Fibroblast of the conjunctiva (primary cell): ENCODE results near the gene KRT31.
A peak's percentile ranks its signal among the peaks of the same experiment; 100 is the strongest.
"Not testable (repeated sequence)": the region's sequence is repeated elsewhere in the genome, so short reads cannot be mapped to it uniquely, and the experiment has no call there.

Source experiments
- DNase-seq: peaks from one replicate; pipeline ENCODE4 v3.0.0-alpha.2; 2010; ENCODE audit warnings: low read depth

KRT31 gene

DNA sequence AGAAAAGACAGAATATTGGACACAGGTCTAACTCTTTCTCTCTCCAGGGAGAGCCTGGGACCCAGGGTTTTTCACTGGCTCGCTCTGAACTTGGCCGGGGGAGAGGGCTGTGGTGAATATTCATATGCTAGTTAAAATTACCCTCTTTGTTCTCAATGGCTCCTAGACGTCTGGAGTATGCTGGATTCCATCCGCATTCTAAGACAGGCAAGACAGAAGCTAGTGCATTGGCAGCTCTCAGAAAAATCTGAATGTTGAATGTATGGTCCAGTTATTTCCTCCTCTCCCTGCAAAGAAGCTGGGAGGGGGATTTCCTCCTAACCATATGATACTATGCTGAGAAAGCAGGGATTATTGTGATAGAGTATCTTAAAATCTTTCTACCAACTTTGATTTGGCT, 9.7 kb downstream of the KRT31 start:
- no peak for DNase-seq

DNA sequence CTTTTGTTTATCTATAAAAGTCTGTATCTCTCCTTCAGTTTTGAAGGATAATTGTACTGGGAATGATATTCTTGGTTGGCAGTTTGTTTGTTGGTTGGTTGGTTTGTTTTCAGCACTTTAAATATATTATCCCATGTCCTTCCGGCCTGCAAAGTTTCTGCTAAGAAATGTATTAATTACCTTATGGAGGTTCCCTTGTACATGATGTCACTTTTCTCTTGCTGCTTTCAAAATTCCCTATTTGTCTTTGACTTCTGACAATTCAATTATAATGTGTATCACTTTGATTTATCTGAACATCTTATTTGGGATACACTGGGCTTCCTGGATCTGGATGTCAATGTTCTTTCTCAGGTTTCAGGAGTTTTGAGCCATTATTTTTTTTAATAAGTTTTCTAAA, 11.2 kb downstream of the KRT31 start:
- no peak for DNase-seq

GRCh38 chr17:41383690-41384089, 13.7 kb downstream of the KRT31 start:
- DNase-seq = no peak

DNA sequence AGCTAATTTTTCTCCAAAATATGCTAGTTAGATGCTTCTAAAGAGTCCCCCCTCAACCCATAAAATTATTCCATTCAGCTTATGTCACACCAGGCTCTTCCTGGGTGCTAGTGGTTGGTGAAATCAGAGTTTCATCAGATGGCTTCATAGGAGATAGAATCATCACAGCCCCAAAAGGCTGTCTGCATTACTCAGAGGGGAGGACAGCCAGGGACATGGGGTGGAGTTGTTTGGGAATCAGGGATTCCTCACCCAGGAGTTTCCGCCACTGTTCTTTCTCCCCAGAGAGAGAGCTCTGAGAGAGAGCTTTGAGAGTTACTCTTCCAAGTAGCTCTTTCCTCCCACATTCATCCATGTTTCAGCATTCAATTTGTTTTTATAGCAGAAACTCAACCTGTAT, 15.0 kb downstream of the KRT31 start:
- no peak for DNase-seq

DNA sequence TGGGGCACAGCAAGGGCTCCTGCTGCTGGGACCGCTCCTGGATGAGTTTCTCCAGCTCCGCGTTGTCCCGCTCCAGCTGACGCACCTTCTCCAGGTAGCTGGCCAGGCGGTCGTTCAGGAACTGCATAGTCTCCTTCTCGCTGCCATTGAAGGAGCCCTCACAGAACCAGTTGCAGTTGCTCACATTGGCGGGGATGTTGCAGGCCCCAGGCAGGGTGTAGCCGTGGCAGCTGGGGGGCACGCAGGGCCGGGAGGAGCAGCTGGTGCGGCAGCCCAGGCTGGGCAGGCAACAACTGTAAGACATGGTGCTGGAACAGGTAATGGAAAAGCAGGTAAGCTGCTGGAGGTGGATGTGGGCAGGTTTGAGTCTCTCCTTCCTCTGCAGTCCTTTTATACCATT, 15.5 kb downstream of the KRT31 start, which contains the start of gene KRT34:
KRT34 (minus strand) TSS at position 364 of the 400 bp plus-strand sequence; CDS start at position 304, 60 bp downstream.
- DNase-seq = not testable (repeated sequence)

- DNase-seq = peak; percentile 14
Measured at GRCh38 chr17:41380091-41380490, 17.3 kb downstream of the KRT31 start.

DNA sequence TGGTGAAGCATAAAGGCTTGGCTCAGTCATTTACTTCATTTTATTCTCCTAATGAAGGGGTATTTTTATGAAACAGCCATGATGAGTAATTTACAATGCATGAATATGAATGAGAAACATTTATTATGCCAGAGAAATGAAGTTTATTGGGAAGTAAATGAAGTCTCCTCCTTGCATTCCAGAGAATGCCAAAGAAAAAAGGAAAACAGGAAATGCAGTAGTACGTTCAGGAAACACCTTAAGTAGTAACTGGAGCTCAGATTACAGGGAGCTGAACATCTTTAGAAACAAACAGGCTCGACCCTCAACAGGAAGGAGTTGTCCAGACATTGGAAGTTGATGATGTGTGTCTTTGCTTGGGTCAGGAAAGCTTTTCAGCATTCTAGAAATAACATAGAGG, 19.9 kb downstream of the KRT31 start:
- no peak for DNase-seq

DNA sequence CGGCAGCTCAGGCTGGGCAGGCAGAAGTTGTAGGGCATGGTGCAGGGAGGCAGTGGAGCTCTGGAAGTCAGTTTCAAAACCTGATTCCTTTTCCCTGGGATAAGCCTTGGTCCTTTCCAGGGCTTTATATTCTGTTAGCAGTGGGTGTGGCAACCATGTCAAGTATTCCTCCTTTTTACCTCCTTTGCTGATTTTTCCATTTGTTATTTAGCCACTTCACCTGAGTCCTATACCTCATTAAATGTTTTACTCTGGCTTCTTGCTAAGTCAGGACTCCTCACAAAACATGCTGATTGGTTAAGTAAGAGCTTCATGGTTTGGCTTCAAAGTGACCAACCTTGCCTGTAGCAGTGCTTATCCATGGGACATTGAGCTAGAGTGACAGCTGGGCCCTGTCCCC, 27.7 kb downstream of the KRT31 start, which contains the start of gene KRT33B:
KRT33B (minus strand) TSS at position 101 of the 400 bp plus-strand sequence; CDS start at position 38, 63 bp downstream.
- no peak for DNase-seq

- no peak for DNase-seq
Measured at GRCh38 chr17:41369023-41369422, 28.4 kb downstream of the KRT31 start.

- no peak for DNase-seq
Measured at GRCh38 chr17:41367426-41368075, 29.9 kb downstream of the KRT31 start.

DNA sequence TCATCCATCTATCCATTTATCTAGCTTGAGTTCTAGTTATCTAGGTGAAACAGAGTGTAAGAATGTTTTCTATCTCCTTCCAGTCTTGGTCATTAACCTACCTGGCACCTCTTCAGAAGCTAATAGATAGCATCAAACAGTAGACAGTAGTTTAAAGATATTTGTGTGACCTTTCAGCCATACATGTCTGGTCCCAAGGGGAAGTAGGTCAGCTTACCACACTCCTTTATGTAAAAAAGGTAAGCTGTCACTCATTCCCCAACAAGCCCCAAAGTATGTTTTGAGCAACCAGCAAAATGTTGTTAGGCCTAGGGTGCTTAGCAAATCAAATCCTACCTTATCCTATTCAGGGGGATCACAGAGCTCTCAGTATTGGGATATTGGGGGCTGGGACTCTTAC, 31.3 kb downstream of the KRT31 start:
- no peak for DNase-seq

GRCh38 chr17:41363881-41364280, 33.5 kb downstream of the KRT31 start:
- no peak for DNase-seq

GRCh38 chr17:41360296-41360995, 37.0 kb downstream of the KRT31 start:
- no peak for DNase-seq

GRCh38 chr17:41354536-41354935, 42.9 kb downstream of the KRT31 start:
- DNase-seq = no peak

GRCh38 chr17:41352597-41353366, 44.6 kb downstream of the KRT31 start:
- no peak for DNase-seq

DNA sequence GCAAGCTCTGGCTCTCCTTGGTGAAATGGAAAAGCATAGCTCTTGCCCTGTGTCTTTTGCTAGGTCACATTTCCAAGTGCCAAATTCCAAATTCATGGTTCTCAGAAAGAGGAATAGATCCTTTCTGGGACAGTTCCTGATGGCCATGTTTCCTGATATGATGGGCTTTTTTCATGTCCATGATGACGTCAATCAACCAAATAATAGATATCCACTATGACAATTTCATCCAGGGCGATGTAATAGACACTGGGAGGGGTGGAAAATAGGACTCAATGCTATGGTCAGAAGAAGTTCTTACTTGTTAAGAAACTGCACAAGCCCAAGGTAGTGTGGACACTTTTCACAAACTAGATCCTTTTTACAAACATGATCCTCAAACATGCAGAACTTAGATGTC, 46.2 kb downstream of the KRT31 start:
- no peak for DNase-seq

GRCh38 chr17:41350381-41350878, 47.0 kb downstream of the KRT31 start, which contains the start of gene KRT33A:
Gene KRT33A, minus strand, starts transcription at chr17:41350828. Its CDS starts 61 bp downstream, at chr17:41350767.
- not testable (repeated sequence) for DNase-seq

DNA sequence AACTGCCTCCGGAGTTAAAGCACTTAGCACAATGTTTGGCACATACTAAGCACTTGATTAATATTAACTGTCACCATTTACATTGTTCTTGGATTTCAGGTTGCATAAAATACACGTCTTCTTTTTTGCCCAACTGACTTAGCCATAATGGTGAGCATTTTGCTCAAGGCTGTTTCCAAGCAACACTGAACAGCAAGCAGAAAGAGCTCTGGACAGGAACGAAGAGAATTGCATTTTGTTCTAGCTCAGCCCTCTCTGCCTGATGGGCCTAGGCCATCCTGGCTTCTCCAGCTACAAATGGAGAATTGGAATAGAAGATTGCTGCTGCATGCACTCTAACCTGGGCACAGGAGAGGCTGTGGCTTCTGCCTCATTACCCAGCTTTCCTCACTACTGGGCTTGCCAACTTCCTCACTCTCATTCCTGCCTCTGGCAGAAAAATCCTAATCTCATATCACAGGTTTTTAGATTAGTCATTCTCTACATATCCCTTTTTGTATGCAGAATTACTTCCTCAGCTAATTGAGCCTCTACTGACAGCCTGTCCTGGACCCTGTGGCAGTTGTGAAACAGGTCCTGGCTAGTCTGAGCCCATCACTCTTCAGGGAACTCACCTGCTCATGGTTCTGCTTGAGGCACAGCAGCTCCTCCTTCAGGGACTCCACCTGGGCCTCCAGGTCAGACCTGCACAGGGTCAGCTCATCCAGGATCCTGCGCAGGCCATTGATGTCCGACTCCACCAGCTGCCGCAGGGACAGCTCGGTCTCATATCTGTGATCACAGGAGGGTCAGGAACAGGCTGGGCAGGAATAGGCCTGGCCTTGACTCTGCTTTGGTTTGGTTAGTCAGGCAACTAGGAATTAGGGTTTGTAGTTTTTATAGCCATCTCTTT, 49.3 kb downstream of the KRT31 start:
- no peak for DNase-seq

DNA sequence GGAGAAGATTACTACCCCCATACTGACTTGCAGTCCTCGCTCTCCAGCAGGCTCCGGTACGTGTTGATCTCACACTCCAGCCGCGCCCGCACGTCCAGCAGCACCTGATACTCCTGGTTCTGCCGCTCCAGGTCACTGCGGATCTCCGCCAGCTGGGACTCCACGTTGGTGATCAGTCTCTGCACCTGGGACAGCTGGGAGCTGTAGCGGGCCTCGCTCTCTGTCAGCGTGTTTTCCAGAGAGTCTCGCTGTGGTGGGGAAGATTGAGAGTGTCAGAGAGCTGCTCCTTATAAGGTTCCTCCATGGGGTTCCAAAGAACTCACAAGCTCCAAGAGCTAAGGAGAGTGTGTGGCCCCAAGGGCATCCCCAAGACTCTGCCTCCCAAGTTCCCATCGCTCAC, 51.0 kb downstream of the KRT31 start:
- not testable (repeated sequence) for DNase-seq

- no peak for DNase-seq
Measured at GRCh38 chr17:41345992-41346391, 51.4 kb downstream of the KRT31 start.
